HG03460 (cell line): ENCODE measurements around the gene RLN1.
A peak's percentile ranks its signal among the peaks of the same experiment; 100 is the strongest.
"Not testable (repeated sequence)": the region's sequence is repeated elsewhere in the genome, so short reads cannot be mapped to it uniquely, and the experiment has no call there.

Experiments used
- ATAC-seq: cut with Tn5 transposase; IDR thresholded peaks from one replicate; pipeline ENCODE4 v1.9.1; 2021; ENCODE audit not compliant: unreplicated experiment

RLN1 gene

GRCh38 chr9:5326187-5326586 lies 13.5 kb downstream of the RLN1 start:
- ATAC-seq: no peak

GRCh38 chr9:5321601-5322000 lies 18.1 kb downstream of the RLN1 start:
- not testable (repeated sequence) for ATAC-seq

GRCh38 chr9:5321058-5321457 lies 18.6 kb downstream of the RLN1 start:
- ATAC-seq: no peak

- ATAC-seq: not testable (repeated sequence)
Measured at GRCh38 chr9:5316406-5316805, 23.3 kb downstream of the RLN1 start.

GRCh38 chr9:5315187-5315923 lies 24.3 kb downstream of the RLN1 start:
- ATAC-seq: no peak

GRCh38 chr9:5310851-5311250 lies 28.8 kb downstream of the RLN1 start:
- no peak for ATAC-seq

- ATAC-seq: no peak
Measured at GRCh38 chr9:5305741-5306140, 33.9 kb downstream of the RLN1 start.

GRCh38 chr9:5303840-5304795 lies 35.6 kb downstream of the RLN1 start, which contains the start of gene RLN2:
RLN2 (minus strand) TSS chr9:5304716; CDS start chr9:5304580, 136 bp downstream.
- ATAC-seq: peak; percentile 99

- ATAC-seq: no peak
Measured at GRCh38 chr9:5301544-5301943, 38.1 kb downstream of the RLN1 start.

GRCh38 chr9:5292141-5292540 lies 47.5 kb downstream of the RLN1 start:
- no peak for ATAC-seq

- no peak for ATAC-seq
Measured at GRCh38 chr9:5288591-5288990, 51.1 kb downstream of the RLN1 start.

GRCh38 chr9:5286262-5286661 lies 53.4 kb downstream of the RLN1 start:
- no peak for ATAC-seq
